ENCODE results near the gene SLC4A7.
"Not testable (repeated sequence)": the region's sequence is repeated elsewhere in the genome, so short reads cannot be mapped to it uniquely, and the experiment has no call there.

SLC4A7 gene

GRCh38 chr3:27484015-27484844 lies at the start of gene SLC4A7:
Gene SLC4A7, minus strand, starts transcription at chr3:27484384. Its CDS starts 258 bp downstream, at chr3:27484126.
- DNase-seq (ENCODE audit: low read depth, low spot score) = peak; percentile 87

- DNase-seq (ENCODE audit: low read depth, low spot score) = no peak
These were observed 49.0 kb upstream of the SLC4A7 start for GRCh38 chr3:27533261-27533607.

GRCh38 chr3:27532426-27533260 lies 48.5 kb upstream of the SLC4A7 start:
- no peak for DNase-seq (ENCODE audit: low read depth, low spot score)

- DNase-seq (ENCODE audit: low read depth, low spot score) = not testable (repeated sequence)
These were observed 47.1 kb upstream of the SLC4A7 start for GRCh38 chr3:27531193-27531751.

GRCh38 chr3:27528791-27529190 lies 44.6 kb upstream of the SLC4A7 start:
- no peak for DNase-seq (ENCODE audit: low read depth, low spot score)

GRCh38 chr3:27526614-27527315 lies 42.6 kb upstream of the SLC4A7 start:
- DNase-seq (ENCODE audit: low read depth, low spot score) = no peak

- DNase-seq (ENCODE audit: low read depth, low spot score) = no peak
These were observed 37.7 kb upstream of the SLC4A7 start for GRCh38 chr3:27521872-27522265.

- peak; percentile 86 for DNase-seq (ENCODE audit: low read depth, low spot score)
These were observed 37.1 kb upstream of the SLC4A7 start for GRCh38 chr3:27521179-27521871.

- no peak for DNase-seq (ENCODE audit: low read depth, low spot score)
These were observed 27.7 kb upstream of the SLC4A7 start for GRCh38 chr3:27511724-27512422.

GRCh38 chr3:27509376-27509775 lies 25.2 kb upstream of the SLC4A7 start:
- no peak for DNase-seq (ENCODE audit: low read depth, low spot score)

- DNase-seq (ENCODE audit: low read depth, low spot score) = no peak
These were observed 24.2 kb upstream of the SLC4A7 start for GRCh38 chr3:27508424-27508823.

- no peak for DNase-seq (ENCODE audit: low read depth, low spot score)
These were observed 23.5 kb upstream of the SLC4A7 start for GRCh38 chr3:27507515-27508266.

- DNase-seq (ENCODE audit: low read depth, low spot score) = no peak
These were observed 22.9 kb upstream of the SLC4A7 start for GRCh38 chr3:27507111-27507510.

- no peak for DNase-seq (ENCODE audit: low read depth, low spot score)
These were observed 20.6 kb upstream of the SLC4A7 start for GRCh38 chr3:27504749-27505148.

GRCh38 chr3:27503526-27503925 lies 19.3 kb upstream of the SLC4A7 start:
- no peak for DNase-seq (ENCODE audit: low read depth, low spot score)

GRCh38 chr3:27501759-27502158 lies 17.6 kb upstream of the SLC4A7 start:
- DNase-seq (ENCODE audit: low read depth, low spot score) = no peak

GRCh38 chr3:27500986-27501385 lies 16.8 kb upstream of the SLC4A7 start:
- no peak for DNase-seq (ENCODE audit: low read depth, low spot score)

GRCh38 chr3:27500035-27500434 lies 15.9 kb upstream of the SLC4A7 start:
- DNase-seq (ENCODE audit: low read depth, low spot score) = no peak

- DNase-seq (ENCODE audit: low read depth, low spot score) = no peak
These were observed 10.6 kb upstream of the SLC4A7 start for GRCh38 chr3:27494784-27495183.

- no peak for DNase-seq (ENCODE audit: low read depth, low spot score)
These were observed 4.6 kb upstream of the SLC4A7 start for GRCh38 chr3:27488821-27489220.

Data from brain pericyte (primary cell).